DND-41 (cell line): ENCODE data around the gene GPC5.

Source experiments
- EZH2 ChIP-seq: IDR thresholded peaks from 3 replicates; pipeline ENCODE4 v1.6.1; 2012; ENCODE audit warnings: borderline replicate concordance, low read depth, mild to moderate bottlenecking, moderate library complexity, low read length, inconsistent platforms; ENCODE audit not compliant: severe bottlenecking
- TF ChIP-seq, protein P1 (sequence below): IDR thresholded peaks from 2 replicates; pipeline ENCODE4 v1.5.1; 2012; ENCODE audit warnings: borderline replicate concordance, low read length, moderate library complexity, mild to moderate bottlenecking; ENCODE audit not compliant: poor library complexity, severe bottlenecking; ENCODE audit errors: extremely low read depth

DNA sequence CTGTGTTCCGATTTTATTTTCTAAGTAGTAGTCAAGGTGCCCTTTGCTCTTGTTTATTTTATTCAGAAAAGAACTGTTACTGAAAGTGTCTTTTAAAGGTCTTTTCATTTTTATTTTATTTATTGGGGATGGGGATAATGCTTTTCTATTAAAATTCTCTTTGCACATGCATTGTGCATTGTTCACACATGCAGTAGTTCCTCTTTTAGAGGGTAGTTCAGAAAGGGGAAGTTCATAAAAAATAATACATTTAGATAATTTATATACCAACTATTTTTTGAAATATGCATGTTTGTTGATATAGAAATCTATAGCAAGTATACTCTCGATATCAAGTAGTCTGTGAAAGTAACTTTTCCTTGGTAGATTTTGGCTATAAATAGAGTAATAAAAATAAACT lies 3.5 kb downstream of the GPC5 start:
- TF ChIP-seq, protein P1, sequence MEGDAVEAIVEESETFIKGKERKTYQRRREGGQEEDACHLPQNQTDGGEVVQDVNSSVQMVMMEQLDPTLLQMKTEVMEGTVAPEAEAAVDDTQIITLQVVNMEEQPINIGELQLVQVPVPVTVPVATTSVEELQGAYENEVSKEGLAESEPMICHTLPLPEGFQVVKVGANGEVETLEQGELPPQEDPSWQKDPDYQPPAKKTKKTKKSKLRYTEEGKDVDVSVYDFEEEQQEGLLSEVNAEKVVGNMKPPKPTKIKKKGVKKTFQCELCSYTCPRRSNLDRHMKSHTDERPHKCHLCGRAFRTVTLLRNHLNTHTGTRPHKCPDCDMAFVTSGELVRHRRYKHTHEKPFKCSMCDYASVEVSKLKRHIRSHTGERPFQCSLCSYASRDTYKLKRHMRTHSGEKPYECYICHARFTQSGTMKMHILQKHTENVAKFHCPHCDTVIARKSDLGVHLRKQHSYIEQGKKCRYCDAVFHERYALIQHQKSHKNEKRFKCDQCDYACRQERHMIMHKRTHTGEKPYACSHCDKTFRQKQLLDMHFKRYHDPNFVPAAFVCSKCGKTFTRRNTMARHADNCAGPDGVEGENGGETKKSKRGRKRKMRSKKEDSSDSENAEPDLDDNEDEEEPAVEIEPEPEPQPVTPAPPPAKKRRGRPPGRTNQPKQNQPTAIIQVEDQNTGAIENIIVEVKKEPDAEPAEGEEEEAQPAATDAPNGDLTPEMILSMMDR = no peak
- no peak for TF ChIP-seq EZH2
